NCI-H446 (cell line): ENCODE measurements around the gene LZTFL1.

Experiments used
- DNase-seq, 2 experiments: peaks; one replicate each; lab custom pipeline; 2025; lab: John Stamatoyannopoulos, UW

LZTFL1 gene

GRCh38 chr3:45807681-45808540, 34.0 kb downstream of the LZTFL1 start:
- DNase-seq = no peak

DNA sequence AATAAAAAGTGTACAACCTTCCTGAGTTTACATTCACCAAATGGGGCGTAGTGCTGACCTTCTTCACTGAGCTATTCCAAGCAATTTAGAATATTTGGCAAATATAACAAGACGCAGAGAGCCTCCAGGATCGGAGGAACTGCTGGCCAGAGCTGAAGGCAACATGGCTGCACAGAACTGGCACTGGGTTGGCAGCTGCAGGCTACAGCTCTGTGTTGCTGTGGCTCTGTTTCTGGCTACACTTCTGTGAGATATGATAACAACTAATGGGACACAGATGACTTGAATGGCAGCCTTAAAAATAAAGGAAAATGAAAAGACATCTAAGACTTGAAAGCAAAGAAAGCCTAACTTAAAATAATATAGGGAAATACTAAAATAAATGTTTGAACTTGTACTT, 34.8 kb downstream of the LZTFL1 start:
- DNase-seq = no peak

DNA sequence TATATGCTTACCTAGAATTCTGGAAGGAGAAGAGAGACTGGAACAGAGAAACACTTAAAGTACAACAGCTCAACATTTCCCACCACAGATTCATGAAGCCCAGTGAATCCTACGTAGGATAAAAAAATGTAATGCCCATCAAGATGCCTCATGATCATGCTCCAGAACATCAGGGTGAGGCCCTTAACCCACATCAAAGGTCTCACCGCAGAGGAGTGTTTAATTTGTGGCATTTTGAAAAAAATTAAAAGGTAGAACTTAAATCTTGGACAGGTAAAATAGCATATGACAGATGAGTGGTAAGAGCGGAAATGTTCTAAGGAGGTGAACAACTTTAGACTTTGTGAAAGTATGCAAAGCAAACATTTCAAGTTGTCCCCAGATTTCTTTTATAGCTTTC, 35.8 kb downstream of the LZTFL1 start:
- no peak for DNase-seq

GRCh38 chr3:45803252-45803935, 38.5 kb downstream of the LZTFL1 start:
- no peak for DNase-seq

- DNase-seq = no peak
Observed at GRCh38 chr3:45802146-45802545, 39.8 kb downstream of the LZTFL1 start.

DNA sequence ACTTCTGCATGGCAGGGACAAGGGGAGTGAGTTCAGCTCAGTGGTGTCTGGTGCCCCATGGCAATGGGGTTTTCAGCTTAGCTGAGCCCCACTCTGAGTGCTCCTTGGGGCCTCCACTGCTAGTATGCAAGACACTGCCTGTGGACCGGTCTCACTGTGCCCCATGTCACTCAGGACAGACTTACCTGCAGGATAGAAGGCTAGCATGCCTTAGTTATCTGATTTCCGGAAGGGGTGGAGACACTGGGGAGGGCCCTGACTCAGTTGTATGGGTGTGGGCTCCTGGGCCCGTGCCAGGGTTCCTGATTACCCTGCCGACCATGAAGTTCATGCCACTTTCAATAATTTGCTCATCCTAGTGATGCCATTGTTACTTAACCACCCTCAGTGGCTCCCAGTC, 41.3 kb downstream of the LZTFL1 start:
- no peak for DNase-seq

- no peak for DNase-seq
Observed at GRCh38 chr3:45799586-45799985, 42.3 kb downstream of the LZTFL1 start.

GRCh38 chr3:45798034-45798433, 43.9 kb downstream of the LZTFL1 start:
- no peak for DNase-seq

GRCh38 chr3:45796902-45797637, 44.8 kb downstream of the LZTFL1 start:
- no peak for DNase-seq

GRCh38 chr3:45795882-45796765, 45.8 kb downstream of the LZTFL1 start, which contains the start of gene SLC6A20:
TSS of gene SLC6A20 (minus strand) at chr3:45796536. CDS start at chr3:45796419, 117 bp downstream.
- DNase-seq = no peak

- DNase-seq = no peak
Observed at GRCh38 chr3:45795509-45795881, 46.4 kb downstream of the LZTFL1 start.

- DNase-seq = no peak
Observed at GRCh38 chr3:45794660-45795059, 47.3 kb downstream of the LZTFL1 start.

DNA sequence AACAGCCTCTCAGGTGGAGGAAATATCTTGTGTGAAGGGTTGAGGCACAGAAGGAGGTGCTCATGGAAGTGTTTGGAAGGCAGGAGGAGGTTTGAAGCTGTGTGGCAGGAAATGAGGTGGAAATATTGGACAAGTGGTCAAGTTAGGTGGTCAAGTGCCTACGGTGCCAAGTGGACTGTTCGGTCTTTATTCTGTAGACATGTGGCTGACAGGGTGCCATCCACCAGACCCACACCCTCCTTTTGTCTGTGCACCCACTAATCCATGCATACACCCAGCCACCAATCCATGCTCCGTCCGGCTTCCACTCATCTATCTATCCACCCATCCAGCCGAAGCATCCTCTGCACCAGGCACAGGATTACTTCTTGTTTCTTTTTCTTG, 47.8 kb downstream of the LZTFL1 start:
- DNase-seq = no peak

DNA sequence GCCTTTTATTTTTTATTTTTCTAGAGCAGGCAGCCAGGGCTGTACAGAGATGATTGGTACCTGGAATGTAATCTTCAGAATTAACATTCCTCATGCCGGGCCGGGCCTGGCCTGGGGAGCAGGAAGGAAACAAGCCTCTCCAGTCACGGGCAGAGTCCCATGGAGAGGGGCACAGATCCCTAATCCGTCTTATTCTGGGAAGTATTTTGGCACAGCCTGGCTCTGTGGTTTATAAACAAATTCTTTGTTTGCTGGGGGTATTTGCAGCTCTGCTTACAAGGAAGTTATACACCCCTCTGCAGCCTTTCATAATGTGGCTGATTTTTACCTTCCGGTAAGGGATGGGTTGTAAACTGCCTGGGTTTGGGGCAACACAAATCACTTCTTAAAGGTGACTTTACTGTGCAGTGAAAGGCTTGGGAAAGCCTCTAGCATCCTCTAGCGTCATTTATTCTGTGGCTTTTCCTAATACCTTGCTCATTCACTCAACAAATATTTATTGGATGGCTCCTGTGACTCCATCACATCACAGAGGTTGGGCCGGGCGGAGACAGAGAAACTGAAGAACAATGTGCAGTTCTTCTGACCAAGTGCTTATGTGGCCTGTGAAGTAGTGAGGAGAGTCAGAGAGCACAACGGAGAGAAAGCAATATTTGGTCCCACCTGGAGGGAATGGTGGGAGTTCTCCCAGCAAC, 48.3 kb downstream of the LZTFL1 start:
- DNase-seq = no peak

GRCh38 chr3:45792516-45793172, 49.3 kb downstream of the LZTFL1 start:
- no peak for DNase-seq

DNA sequence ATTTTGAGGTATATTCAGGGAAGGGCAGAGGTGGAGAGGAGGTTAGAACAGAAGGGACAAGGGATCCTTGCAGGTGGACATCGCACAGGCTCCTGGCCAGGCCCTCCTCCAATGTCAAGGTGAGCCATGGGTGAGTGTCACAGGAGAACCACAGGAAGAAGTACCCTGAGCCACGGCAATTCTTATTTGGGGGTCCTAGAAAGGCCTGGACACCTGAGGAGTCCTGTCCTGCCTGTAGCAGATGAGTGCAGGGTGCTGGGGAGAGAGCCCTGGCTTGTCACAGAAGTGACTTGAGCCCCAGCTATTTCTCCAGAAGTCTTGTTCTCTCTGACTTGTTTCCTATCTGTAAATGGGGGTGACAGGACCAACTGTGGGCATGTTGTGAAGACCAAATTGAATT, 49.9 kb downstream of the LZTFL1 start:
- no peak for DNase-seq

- DNase-seq = no peak
Observed at GRCh38 chr3:45790596-45790995, 51.3 kb downstream of the LZTFL1 start.

DNA sequence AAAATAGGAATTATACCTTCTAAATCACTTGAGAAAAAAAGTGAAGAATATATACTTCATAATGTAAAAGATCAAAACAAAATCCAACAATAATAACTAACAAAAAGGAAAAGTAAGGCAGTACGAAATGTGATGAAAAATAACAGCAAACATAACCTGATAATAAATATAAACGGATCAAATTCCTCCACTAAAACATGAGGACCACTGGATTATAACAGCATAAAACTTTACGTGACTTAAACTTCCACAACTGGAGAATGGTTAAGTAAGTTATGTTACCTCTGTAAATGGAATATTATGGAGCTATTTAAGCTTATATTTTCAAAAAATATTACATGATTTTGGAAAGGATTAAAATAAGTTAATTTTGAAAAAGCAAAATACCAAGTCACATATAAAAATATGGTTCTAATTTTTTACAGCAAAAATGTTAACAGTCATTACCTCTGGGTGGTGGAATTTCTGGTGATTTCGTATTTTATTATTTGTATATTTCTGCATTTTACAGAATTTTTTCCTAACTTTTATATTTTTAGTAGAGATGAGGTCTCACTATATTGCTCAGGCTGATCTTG, 52.6 kb downstream of the LZTFL1 start:
- no peak for DNase-seq

DNA sequence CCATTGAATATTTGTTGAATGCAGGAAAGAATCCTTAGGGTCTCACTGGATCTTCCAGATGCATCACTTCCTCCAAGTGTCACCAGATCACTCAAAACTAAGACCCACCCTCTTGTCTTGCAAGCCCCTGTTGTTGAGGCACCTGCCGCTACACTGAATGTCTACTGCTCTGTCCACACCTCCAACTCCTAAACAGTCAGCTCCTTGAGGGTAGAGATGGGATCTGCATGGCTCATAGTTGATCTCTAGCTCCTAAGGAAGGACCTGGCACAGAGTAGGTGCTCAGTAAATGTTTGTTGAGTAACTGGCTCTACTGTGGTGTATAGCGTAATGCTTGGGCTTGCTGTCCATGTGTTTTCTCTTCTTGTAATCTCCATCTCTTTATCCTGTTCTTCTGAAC, 54.4 kb downstream of the LZTFL1 start:
- DNase-seq = no peak

- DNase-seq = no peak
Observed at GRCh38 chr3:45786801-45787495, 55.0 kb downstream of the LZTFL1 start.
